Measurements from ENCODE around the gene OTOG.

Gene OTOG

DNA sequence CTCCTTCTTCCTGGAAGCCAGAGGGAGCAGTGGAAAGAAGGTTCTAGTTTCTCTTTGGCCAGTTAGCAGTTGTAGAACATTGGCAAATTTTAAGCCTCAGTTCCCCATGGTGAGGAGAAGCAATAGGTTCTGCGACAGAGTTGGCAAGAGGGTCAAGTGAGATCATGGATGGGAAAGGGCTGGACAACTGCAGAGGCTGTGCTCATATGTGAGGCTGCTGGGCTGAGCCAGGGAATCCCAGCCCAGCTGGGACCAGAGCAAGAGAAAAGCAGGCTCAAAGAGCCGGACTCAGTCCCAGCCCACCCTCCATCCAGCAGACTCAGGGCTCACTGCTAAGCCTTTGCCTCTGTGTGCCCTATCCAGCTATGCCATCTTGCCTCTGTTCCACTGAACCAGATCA, 105.5 kb downstream of the OTOG start:
- no peak for DNase-seq (ENCODE audit: low read depth)

DNA sequence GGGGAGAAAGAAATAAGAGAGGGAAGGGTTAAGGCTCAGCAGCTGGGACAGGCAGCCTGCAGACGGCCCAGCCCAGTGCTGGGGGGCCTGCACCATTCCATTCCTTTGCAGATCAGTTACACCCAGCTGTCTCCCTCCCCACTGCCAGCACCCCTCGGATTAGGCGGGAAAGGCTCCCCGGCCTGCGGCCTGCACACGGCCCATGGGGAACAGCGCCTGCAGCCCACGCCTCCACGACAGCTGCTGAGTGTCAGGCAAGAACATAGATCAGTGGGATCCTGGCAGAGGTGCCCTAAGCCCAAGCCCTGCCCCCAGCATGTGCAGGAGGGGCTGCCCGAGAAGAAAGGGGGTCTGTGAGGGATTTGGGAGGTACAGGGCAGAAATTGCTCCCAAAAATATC, 106.6 kb downstream of the OTOG start:
- no peak for DNase-seq (ENCODE audit: low read depth)

- no peak for DNase-seq (ENCODE audit: low read depth)
Measured at GRCh38 chr11:17655682-17656081, 108.6 kb downstream of the OTOG start.

GRCh38 chr11:17658211-17658610, 111.2 kb downstream of the OTOG start:
- no peak for DNase-seq (ENCODE audit: low read depth)

GRCh38 chr11:17668166-17668565, 121.1 kb downstream of the OTOG start:
- no peak for DNase-seq (ENCODE audit: low read depth)

DNA sequence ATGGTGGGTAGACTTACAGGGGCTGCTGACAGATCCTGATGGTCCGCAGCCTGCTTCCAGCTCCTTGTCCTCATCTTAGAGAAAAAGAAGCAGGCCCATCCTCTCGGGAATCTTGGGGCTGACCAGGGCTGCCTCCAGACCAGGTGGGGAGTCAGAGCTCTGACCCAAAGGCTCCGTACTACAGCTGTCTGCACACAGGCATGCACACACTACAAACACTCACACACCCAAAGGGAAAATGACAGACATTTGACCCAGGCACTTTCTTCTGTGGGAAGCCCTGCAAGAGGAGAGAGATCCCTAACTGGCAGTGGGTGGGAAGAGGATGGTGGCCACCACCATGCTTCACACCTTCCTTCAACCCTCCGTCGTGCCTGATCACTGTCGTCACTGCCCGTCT, 125.4 kb downstream of the OTOG start:
- no peak for DNase-seq (ENCODE audit: low read depth)

DNA sequence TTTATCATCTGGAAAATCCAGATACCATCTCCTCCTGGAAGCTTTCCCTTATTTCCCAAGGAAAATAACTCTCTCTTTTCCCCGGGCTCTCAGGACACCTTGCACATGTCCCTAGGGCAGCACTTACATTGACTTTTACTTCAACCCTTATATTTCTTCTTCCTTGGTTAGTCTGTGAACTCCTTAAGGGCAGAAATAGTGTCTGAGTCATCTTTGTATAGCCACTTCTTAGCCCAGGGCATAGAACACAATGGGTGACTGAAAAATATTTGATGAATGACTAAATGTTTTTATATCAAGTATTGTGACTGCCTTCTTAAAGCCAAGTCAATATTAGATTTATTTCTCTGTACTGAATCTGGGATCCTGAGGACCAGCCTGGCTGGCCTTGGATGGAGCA, 126.9 kb downstream of the OTOG start:
- no peak for DNase-seq (ENCODE audit: low read depth)

GRCh38 chr11:17682848-17683247, 135.8 kb downstream of the OTOG start:
- no peak for DNase-seq (ENCODE audit: low read depth)

DNA sequence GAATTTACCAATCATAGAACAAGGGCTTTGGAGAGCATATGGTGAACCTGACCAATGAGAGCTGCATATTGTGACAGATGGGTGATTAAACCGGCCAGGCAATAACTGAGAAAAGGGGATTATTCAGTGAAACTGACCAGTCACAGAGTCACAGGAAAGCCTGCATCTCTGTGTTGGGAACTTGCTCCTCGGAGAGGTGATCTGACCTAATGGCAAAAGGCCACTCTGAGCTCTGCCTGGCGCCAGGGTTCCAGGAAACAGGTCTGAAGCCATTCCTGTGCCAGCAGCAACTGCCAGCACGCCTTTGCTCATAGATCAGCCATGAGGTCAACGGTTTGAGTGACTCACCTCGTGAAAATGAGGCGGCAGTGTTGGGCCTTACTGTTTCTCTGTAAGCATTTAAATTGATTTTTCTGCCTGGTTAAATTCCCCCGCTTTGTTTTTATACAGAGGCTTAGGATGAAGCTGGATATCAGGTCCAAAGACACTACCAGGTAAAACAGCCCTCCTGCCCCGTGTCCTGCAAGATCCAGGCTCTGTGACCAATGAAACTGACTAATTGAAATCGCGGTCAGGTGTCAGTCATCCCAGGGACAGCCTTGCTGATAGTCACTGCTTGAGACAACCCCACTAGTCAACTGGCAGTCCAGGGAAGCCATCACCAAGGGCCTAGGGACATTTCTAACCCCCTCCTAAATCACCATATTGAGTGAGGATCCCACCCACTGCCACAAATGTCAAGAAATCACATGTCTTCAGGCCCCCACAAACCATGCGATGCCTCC, 136.5 kb downstream of the OTOG start:
- DNase-seq (ENCODE audit: low read depth), result no peak

DNA sequence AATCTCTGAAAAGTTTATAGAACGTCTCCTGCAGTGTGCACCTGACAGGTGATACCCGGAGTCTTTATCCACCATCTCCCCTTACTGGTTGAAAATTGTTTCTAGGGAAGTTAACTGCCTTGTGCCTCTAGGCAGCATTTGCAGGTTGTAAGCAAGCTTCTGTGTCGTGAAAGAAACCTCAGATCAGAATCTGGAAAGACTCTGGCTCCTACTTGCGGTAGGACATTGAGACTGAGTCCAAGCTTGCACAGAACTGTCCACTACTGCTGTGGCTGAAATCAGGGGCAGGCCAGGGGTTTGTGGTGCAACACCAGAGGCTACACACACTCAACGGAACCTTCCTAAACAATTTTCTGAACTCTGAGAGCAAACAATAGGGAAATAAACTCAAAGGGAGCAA, 137.5 kb downstream of the OTOG start:
- DNase-seq (ENCODE audit: low read depth), result no peak

GRCh38 chr11:17686231-17686980, 139.3 kb downstream of the OTOG start:
- DNase-seq (ENCODE audit: low read depth), result no peak

DNA sequence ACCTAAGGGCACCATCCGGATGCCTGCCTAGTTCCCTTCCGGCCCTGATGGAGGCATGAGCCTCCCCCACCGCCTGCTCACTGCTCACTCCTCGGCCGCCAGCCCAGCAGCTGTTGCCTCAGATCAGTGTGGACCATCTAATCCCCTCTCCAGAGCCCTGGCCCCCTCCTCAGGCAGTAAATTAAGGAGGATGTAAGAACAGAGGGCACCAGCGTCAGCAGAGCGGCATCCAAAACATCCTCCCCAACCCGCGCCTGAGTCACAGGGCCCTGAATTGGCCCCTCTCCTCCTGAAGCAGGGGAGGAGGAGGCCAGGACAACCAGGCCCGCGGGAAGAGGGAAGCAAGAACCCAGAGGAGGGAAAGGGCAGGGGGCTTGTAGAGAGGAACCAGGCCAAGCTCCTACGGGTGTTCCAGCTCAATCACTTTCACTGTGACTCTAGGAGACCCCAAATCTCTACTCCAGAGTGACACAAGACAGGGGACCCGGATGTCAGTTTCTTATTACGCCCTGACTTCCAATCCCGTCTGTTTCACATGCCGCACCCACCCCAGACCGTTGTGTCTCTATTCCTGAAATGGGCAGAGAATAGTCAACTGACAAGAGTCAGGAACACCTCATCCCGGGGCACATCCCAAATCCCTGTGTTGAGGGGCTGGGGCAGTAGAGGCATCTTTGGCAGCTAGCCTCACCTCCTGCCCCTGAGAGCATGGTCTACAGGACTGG, 141.0 kb downstream of the OTOG start:
- DNase-seq (ENCODE audit: low read depth), result no peak

DNA sequence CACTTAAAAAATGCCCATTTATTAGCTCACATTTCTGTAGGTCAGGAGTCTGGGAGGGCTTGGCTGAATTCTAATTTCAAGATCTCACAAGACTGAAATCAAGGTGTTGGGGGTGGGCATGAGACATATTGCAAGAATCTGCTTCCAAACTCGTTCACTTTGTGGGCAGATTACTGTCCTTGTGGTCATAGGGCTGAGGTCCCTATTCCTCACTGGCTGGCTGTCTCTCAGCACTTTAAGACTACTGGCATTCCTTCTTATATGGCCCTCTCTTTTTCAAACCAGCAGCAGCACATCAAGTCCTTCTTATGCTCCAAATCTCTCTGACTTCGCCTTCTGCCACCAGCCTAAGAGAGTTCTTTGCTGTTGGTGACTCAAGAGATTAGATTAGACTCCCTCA, 144.5 kb downstream of the OTOG start:
- no peak for DNase-seq (ENCODE audit: low read depth)

GRCh38 chr11:17691976-17692375, 144.9 kb downstream of the OTOG start:
- no peak for DNase-seq (ENCODE audit: low read depth)

DNA sequence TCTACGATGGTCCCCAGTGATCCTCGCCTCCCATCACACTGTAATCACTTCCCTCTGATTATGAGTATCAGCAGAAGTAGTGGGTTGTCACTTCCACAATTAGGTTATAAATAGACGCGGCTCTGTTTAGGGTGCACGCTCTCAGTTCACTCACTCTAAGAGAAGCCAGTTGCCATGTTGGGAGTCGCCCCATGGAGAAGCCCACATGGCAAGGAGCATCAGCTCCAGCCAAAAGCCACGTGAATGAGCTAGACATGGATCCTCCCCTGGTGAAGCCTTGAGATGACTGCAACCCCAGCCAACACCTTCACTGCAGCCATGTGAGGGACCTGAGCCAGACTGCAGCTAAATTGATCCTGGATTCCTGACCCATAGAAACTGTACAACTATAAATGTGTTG, 145.9 kb downstream of the OTOG start:
- DNase-seq (ENCODE audit: low read depth), result no peak

DNA sequence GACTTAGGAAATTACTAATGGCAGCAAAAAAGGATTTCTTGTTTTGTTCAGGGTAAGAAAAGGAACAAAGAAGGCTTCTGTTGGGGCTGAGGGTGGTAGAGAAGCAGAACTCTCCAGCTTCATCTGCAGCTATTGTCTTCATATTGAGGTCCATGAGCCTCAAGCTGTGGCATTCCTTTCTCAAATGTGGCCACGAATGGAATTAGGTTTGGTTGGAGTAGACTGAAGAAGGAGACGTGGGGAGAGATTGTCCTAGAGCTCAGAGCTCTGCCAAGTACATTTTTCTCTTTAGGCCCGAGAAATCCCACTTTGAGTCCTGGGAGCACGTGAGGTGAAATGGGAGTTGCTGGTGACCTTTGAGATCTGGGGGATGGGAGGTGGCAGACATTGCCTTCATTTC, 146.5 kb downstream of the OTOG start:
- DNase-seq (ENCODE audit: low read depth), result no peak

DNA sequence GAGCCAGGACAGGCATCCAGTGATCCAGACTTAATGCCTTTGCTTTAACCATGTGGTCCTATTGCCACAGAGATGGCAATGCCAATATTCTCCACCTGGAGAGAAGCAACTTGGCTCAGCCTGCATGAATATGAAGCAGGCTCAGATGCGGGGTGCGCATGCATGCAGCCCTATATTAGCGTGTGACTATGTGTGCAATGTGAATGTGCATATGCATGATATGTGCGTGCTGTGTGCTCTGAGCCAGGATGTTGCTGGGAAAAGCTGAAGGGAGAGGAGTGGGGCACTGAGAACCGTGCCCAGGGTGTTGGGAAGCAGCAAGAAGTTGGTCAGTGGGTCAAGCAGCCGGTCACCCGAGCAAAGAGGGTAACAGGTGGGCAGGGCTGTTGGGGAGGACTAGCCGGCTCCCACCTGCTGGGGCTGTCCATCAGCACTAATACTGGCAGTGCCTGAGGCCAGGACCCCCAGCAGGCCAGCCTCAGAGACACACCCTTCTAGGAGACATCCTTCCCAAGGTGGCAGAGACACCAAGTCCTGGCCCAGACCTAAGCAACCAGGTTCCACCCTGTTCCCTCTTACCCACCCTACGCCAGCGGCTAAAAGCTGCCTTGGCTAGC, 147.5 kb downstream of the OTOG start:
- DNase-seq (ENCODE audit: low read depth), result no peak

GRCh38 chr11:17695454-17696441, 148.7 kb downstream of the OTOG start:
- DNase-seq (ENCODE audit: low read depth), result no peak

DNA sequence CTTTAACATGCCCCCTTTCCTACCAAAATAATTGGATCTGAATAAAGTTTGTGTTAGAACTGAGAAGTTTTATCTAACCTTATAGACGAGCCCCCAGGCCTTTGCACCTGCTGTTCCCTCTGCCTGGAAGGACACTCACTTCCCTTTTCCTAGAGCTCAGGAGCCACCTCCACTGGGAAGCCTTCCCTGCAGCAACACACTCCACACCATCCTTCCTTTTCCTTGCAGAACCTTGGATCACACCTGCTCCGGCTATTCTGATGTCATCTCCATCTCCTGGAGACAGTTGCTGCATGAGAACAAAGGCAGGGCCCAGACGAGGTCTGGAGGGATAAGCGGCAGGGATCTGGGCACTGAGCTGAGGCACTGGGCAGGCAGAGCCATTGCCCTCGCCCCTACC, 149.7 kb downstream of the OTOG start:
- DNase-seq (ENCODE audit: low read depth), result no peak

Data from activated gamma-delta T cell treated with anti-CD3 and anti-CD28 coated beads, Interleukin-2, amount 50 U/mL, for 16 hours (primary cell).